Measurements from ENCODE around the gene TRRAP. TPM values are rescaled to one million over a fixed set of nuclear protein-coding genes. Genes with fewer than 3 reads are reported as not detected.

Gene TRRAP
- total and polyA plus RNA-seq, 4 donors = 4.3 to 22.7 (median 10.1) TPM

- H3K4me3 ChIP-seq (ENCODE audit: low read depth in 1 of 3, low read length in 3 of 3) = no peak overlapping the region
- no peak for DNase-seq (ENCODE audit: low spot score)
- H3K27ac ChIP-seq (ENCODE audit: low read depth in 1 of 2, low read length in 2 of 2) = no peak overlapping the region
- H3K4me1 ChIP-seq (ENCODE audit: control insufficient read depth in 4 of 4, insufficient read depth in 4 of 4, low read length in 3 of 4) = no peaks in the 10 kb centered on the region
- WGBS = 98% methylated on average over 36 of the region's 36 CpGs
- no peaks in the 10 kb centered on the region for H3K9me3 ChIP-seq (ENCODE audit: control insufficient read depth in 4 of 4, low read length in 3 of 4)
- TF ChIP-seq HNF4G (IDR thresholded peaks at IDR 0.05) (no peak), EGR1 (IDR thresholded peaks at IDR 0.05; ENCODE audit: low read depth in 2 of 2) (no peak), YY1 (IDR thresholded peaks at IDR 0.05) (no peak), REST (IDR thresholded peaks at IDR 0.05) (no peak), MAX (IDR thresholded peaks at IDR 0.05) (no peak), ATF3 (IDR thresholded peaks at IDR 0.05) (no peak), SP1 (IDR thresholded peaks at IDR 0.05) (no peak), FOXA1 (IDR thresholded peaks at IDR 0.05) (no peak), TAF1 (conservative IDR thresholded peaks at IDR 0.05) (no peak)
- H3K27me3 ChIP-seq (ENCODE audit: control insufficient read depth in 4 of 4, insufficient read depth in 4 of 4, low read length in 3 of 4) = no peaks in the 10 kb centered on the region
- H3K36me3 ChIP-seq (ENCODE audit: control insufficient read depth in 4 of 4, insufficient read depth in 3 of 4, low read depth in 1 of 4, low read length in 3 of 4) = peaks cover 18 to 69% (median 51%) of the 10 kb centered on the region in 4 donors
- no peak overlapping the region for H3K9ac ChIP-seq (ENCODE audit: low read depth in 1 of 2, low read length in 2 of 2)
Measured at GRCh38 chr7:99011706-99012404, 133.5 kb downstream of the TRRAP start.

- H3K9me3 ChIP-seq (ENCODE audit: control insufficient read depth in 4 of 4, low read length in 3 of 4) = no peaks in the 10 kb centered on the region
- 98% methylated on average over 13 of the region's 13 CpGs for WGBS
- H3K4me1 ChIP-seq (ENCODE audit: control insufficient read depth in 4 of 4, insufficient read depth in 4 of 4, low read length in 3 of 4) = no peaks in the 10 kb centered on the region
- no peaks in the 10 kb centered on the region for H3K27me3 ChIP-seq (ENCODE audit: control insufficient read depth in 4 of 4, insufficient read depth in 4 of 4, low read length in 3 of 4)
- no peak for DNase-seq (ENCODE audit: low spot score)
- H3K36me3 ChIP-seq (ENCODE audit: control insufficient read depth in 4 of 4, insufficient read depth in 3 of 4, low read depth in 1 of 4, low read length in 3 of 4) = peaks cover 18 to 64% (median 49%) of the 10 kb centered on the region in 4 donors
- H3K27ac ChIP-seq (ENCODE audit: low read depth in 1 of 2, low read length in 2 of 2) = no peak overlapping the region
- TF ChIP-seq CTCF (IDR thresholded peaks at IDR 0.05; ENCODE audit: low read depth, low read length, missing input control) (no peak), REST (IDR thresholded peaks at IDR 0.05) (no peak), ATF3 (IDR thresholded peaks at IDR 0.05) (no peak), FOXA2 (IDR thresholded peaks at IDR 0.05) (no peak), JUND (IDR thresholded peaks at IDR 0.05) (no peak), GABPA (IDR thresholded peaks at IDR 0.05 in 1 of 2, conservative IDR thresholded peaks at IDR 0.05 in 1 of 2) (no peak), TAF1 (conservative IDR thresholded peaks at IDR 0.05) (no peak), NR2F2 (IDR thresholded peaks at IDR 0.05) (no peak), ZBTB33 (IDR thresholded peaks at IDR 0.05) (no peak), RXRA (IDR thresholded peaks at IDR 0.05) (no peak), MAX (IDR thresholded peaks at IDR 0.05) (no peak), YY1 (IDR thresholded peaks at IDR 0.05) (no peak), SP1 (IDR thresholded peaks at IDR 0.05) (no peak), HNF4A (conservative IDR thresholded peaks at IDR 0.05) (no peak), RAD21 (IDR thresholded peaks at IDR 0.05) (no peak), EGR1 (IDR thresholded peaks at IDR 0.05; ENCODE audit: low read depth in 2 of 2) (no peak)
- H3K4me3 ChIP-seq (ENCODE audit: low read depth in 1 of 3, low read length in 3 of 3) = no peak overlapping the region
- H3K9ac ChIP-seq (ENCODE audit: low read depth in 1 of 2, low read length in 2 of 2) = no peak overlapping the region
Measured at GRCh38 chr7:99012722-99013121, 134.4 kb downstream of the TRRAP start.
